GM12872 (cell line): ENCODE measurements around the gene LRRC26.

Experiments used
- CTCF ChIP-seq: IDR thresholded peaks from 3 replicates; pipeline ENCODE4 v1.5.1; 2011; ENCODE audit warnings: low read depth, mild to moderate bottlenecking, low read length, moderate library complexity; ENCODE audit not compliant: insufficient read depth

LRRC26 gene

GRCh38 chr9:137161558-137162486 is 8.0 kb downstream of the LRRC26 start:
- no peak for TF ChIP-seq CTCF

- TF ChIP-seq CTCF: no peak
Measured at GRCh38 chr9:137160716-137161557, 8.9 kb downstream of the LRRC26 start.

DNA sequence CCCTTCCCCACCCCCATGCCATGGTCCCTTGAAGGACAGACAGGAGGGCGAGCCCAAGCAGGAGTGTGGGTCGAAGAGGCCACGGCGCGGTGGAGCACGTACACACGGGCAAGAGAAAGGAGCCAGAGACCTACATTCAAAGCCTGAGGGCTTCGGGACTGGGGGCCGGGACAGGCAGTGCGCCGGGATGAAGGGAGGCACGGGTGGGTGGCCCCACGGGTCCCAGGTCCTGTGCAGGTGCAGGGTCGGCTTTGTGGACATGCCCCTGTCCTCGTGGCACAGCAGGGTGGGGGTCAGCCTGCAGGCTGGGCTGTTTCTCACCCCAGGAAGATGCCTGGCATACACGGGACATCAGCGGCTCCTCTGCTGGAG is 9.8 kb downstream of the LRRC26 start:
- TF ChIP-seq CTCF: no peak

DNA sequence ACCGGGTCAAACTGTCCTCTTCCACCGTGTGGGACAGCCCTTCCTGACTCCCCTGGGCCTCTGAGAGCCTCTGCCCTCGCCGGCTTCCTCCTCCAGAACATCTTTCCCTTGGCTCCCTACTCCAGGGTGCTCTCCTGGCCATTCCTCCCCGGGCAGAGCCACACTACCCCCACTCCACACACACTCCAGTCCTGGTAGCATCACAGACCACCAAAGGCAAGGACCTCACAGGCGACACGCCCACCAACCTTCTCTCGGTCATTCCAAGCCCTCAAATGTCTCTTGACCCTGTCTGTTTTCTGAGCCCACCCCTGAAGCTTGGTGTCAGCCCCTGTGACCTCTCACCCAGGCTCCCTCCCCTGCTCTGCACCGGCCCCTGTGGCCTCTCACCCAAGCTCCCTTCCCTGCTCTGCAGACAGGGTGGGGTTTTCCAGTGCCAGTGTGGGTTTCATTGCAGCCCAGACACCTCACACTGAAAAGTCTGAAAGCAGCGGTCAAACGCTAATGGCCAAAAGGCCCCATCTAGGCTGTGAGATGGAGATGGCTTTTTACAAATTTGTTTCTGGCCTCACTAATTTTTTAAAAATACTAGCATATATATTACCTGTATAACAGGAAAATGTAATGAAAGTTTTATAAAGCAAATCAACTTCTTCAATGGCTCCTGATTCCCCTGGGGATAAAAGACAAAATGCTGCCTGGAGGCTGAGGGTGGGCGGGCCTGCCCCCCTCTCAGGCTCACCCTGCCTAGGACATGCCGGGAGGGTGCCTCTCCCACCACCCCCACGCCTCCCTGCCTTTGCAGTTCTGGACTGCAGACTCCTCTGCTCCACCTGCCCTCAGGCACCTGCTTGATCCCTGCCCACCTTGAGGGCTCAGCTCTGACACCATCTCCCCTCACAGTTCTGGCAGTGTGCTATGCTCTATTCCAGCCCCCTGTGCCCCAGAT is 10.5 kb downstream of the LRRC26 start:
- no peak for TF ChIP-seq CTCF

- TF ChIP-seq CTCF: no peak
Measured at GRCh38 chr9:137158625-137159024, 11.2 kb downstream of the LRRC26 start.

DNA sequence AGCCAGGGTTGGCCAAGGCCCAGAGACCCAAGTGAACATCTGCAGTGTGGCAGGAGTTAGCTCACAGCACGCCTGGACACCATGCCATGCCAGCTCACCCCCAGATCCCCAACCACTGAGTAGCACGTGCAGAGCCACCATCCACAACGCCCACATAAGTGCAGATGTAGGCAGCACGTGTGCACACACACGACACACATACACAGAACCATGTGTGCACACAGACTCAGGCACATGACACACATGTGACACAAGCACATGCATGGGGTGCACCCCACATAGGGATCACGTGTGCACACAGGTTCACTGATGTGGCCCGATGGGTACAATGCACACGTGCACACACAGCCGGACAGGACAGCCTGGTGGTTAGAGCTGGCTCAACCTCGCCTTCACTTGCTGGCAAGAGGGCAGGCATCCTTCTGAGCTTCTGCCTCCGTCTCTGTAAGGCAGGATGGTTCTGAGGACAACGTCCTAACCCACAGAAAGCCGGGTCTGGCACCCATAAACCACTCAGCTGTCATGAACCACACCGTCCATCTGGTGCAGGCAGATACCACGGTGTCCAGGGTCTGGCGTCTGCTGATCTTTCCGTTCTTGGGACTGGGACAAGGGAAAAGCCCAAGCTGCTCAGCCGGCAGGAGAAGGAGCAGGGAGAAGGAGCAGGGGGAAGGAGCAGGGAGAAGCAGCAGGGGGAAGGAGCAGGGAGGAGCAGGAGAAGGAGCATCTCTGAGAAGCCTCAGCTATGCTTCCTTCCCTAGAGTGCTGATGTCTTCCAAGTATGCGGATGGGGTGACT is 12.0 kb downstream of the LRRC26 start:
- TF ChIP-seq CTCF: no peak
